Activated CD4-positive, alpha-beta memory T cell treated with anti-CD3 and anti-CD28 coated beads, Interleukin-2, amount 10 ng/mL, durations not matched to agents 7 days and 5 days (primary cell): ENCODE measurements around the gene CDK6. TPM values are rescaled to one million over a fixed set of nuclear protein-coding genes. Genes with fewer than 3 reads are reported as not detected.

Experiments used
- CTCF ChIA-PET: fragments of 350-600 bp; sonication (Branson Sonifier 250); formaldehyde crosslinking; loops from one replicate; lab custom pipeline; 2021; ENCODE audit warnings: antibody characterized with exemption, inconsistent platforms; lab: Charles Lee
- POLR2A ChIA-PET: fragments of 350-600 bp; sonication (Branson Sonifier 250); formaldehyde crosslinking; loops from one replicate; lab custom pipeline; 2021; ENCODE audit warnings: antibody characterized with exemption; lab: Charles Lee
- DNase-seq: peaks from one replicate; pipeline ENCODE4 v3.0.0-alpha.2; 2020
- H3K27ac Mint-ChIP-seq: one replicate; pipeline ENCODE4 v1.8.0; 2021; ENCODE audit warnings: mild to moderate bottlenecking, mixed read lengths
- H3K27me3 Mint-ChIP-seq: one replicate; pipeline ENCODE4 v1.8.0; 2021; ENCODE audit warnings: mixed read lengths
- H3K36me3 Mint-ChIP-seq: one replicate; pipeline ENCODE4 v1.8.0; 2021; ENCODE audit warnings: low read depth, mixed read lengths
- H3K4me1 Mint-ChIP-seq: one replicate; pipeline ENCODE4 v1.8.0; 2021; ENCODE audit warnings: mixed read lengths
- H3K4me3 Mint-ChIP-seq: one replicate; pipeline ENCODE4 v1.8.0; 2021; ENCODE audit warnings: mild to moderate bottlenecking, mixed read lengths
- H3K9me3 Mint-ChIP-seq: one replicate; pipeline ENCODE4 v1.8.0; 2021; ENCODE audit warnings: mixed read lengths
- total RNA-seq, 2 experiments: library from RNA; stranded (reverse); gene quantifications; one replicate each; pipeline ENCODE4 v1.2.3, GENCODE V29; 2021

Gene CDK6
- total RNA-seq, 2 experiments from 2014 or later: 105 TPM

- peaks cover 46% of the 10 kb centered on the region for H3K4me1 Mint-ChIP-seq
- DNase-seq: no peak
- POLR2A ChIA-PET: interaction anchor here (0.7 to 11.0 kb wide), 26 partner anchors 9 to 286 kb away, joined by 3 to 271 read pairs (median 6); partner anchors contain the start of gene SAMD9
- peak overlapping the region; percentile 95 for H3K27ac Mint-ChIP-seq
- peaks cover 7% of the 10 kb centered on the region for H3K27me3 Mint-ChIP-seq
- peak overlapping the region; percentile 89 for H3K4me3 Mint-ChIP-seq
- CTCF ChIA-PET: interaction anchor here (0.6 to 7.2 kb wide), 47 partner anchors 9 to 891 kb away, joined by 3 to 89 read pairs (median 5); partner anchors contain the start of genes GATAD1, PEX1 and RBM48
- peaks cover 50% of the 10 kb centered on the region for H3K36me3 Mint-ChIP-seq
- no peaks in the 10 kb centered on the region for H3K9me3 Mint-ChIP-seq
Observed at GRCh38 chr7:92832534-92833023, 3.8 kb downstream of the CDK6 start.

DNA sequence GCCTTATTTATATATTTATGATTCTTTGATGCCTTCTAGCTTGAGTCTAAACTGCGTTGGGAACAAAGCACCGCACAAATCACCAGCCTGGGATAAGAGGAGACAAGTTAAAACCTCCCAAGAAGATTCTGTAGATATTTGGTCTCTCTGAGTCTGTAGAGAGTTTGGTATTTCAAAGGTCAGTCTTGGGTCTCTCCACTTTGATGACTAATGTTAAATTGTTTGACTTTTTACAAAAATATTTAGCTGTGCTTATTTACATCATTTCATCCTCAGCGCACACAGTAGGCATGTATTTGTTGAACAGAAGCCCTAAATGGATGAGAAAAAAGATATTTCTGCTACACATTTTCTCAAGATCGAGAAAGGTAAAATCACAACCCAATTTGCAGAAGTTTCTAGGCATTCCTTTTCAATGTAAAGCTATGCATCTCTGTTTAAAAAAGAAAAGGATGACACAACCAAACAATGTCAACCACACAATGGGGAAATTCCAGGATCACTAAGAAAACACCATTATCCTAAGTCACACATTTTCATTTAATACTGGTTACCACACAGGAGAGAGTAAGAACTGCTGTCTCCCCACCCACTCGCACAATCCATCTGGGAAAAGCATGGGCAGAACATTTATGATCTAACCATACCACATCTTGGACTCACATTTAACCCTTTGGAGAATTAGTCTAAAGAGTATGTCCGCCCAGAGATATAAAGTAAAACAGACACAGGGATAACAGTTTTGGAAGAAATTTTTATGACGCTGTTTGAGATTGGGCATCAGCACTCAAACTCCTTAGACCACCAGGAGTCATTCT lies 4.4 kb downstream of the CDK6 start:
- Mint-ChIP-seq H3K36me3 (peaks cover 56% of the 10 kb centered on the region), H3K27ac (peak overlapping the region; percentile 95), H3K27me3 (peaks cover 2% of the 10 kb centered on the region), H3K9me3 (no peaks in the 10 kb centered on the region), H3K4me3 (peak overlapping the region; percentile 89), H3K4me1 (peaks cover 49% of the 10 kb centered on the region)
- CTCF ChIA-PET: interaction anchor here (0.5 to 7.2 kb wide), 25 partner anchors 8 to 385 kb away, joined by 3 to 89 read pairs (median 5); partner anchors contain the start of genes GATAD1, PEX1 and RBM48
- DNase-seq: no peak
- POLR2A ChIA-PET: interaction anchor here (1.0 to 11.0 kb wide), 19 partner anchors 8 to 304 kb away, joined by 3 to 271 read pairs (median 11); no protein-coding TSS in a partner anchor

- Mint-ChIP-seq H3K4me1 (peaks cover 60% of the 10 kb centered on the region), H3K9me3 (no peaks in the 10 kb centered on the region), H3K27ac (peak overlapping the region; percentile 95), H3K36me3 (peaks cover 65% of the 10 kb centered on the region), H3K4me3 (peak overlapping the region; percentile 89), H3K27me3 (no peaks in the 10 kb centered on the region)
- ChIA-PET CTCF (interaction anchor here (1.0 to 7.2 kb wide), 7 partner anchors 13 to 302 kb away, joined by 3 to 89 read pairs (median 9); partner anchors contain the start of genes PEX1 and RBM48), POLR2A (interaction anchor here (0.7 to 11.0 kb wide), 12 partner anchors 10 to 241 kb away, joined by 3 to 271 read pairs (median 14); partner anchors contain the start of gene FAM133B)
- DNase-seq: no peak
Observed at GRCh38 chr7:92830532-92831110, 5.8 kb downstream of the CDK6 start.

DNA sequence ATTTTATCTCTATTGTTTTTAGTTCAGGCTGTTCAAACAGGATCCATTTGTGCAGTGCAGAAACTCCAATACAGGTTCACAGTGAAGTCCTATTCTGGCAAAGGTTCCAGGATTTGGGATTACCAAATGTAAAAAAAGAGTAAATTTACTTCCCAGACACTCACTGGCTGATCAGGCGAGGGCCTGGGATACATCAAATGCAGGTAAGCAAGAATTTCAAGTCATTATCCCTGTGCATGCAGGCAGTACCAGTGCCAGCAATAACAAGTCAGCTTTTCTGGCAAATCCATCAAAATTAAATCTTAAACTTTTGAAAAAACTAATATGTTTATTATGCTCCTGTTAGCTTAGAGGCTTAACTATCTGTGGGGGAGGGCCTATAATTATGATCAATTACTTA lies 6.3 kb downstream of the CDK6 start:
- H3K27me3 Mint-ChIP-seq: no peaks in the 10 kb centered on the region
- ChIA-PET POLR2A (interaction anchor here (0.7 to 11.0 kb wide), 9 partner anchors 9 to 240 kb away, joined by 3 to 271 read pairs (median 19); partner anchors contain the start of gene FAM133B), CTCF (interaction anchor here (0.9 to 7.2 kb wide), 5 partner anchors 12 to 219 kb away, joined by 3 to 89 read pairs (median 9); no protein-coding TSS in a partner anchor)
- H3K27ac Mint-ChIP-seq: peak overlapping the region; percentile 95
- H3K4me1 Mint-ChIP-seq: peaks cover 65% of the 10 kb centered on the region
- peaks cover 67% of the 10 kb centered on the region for H3K36me3 Mint-ChIP-seq
- H3K9me3 Mint-ChIP-seq: no peaks in the 10 kb centered on the region
- H3K4me3 Mint-ChIP-seq: peak overlapping the region; percentile 89
- DNase-seq: no peak

DNA sequence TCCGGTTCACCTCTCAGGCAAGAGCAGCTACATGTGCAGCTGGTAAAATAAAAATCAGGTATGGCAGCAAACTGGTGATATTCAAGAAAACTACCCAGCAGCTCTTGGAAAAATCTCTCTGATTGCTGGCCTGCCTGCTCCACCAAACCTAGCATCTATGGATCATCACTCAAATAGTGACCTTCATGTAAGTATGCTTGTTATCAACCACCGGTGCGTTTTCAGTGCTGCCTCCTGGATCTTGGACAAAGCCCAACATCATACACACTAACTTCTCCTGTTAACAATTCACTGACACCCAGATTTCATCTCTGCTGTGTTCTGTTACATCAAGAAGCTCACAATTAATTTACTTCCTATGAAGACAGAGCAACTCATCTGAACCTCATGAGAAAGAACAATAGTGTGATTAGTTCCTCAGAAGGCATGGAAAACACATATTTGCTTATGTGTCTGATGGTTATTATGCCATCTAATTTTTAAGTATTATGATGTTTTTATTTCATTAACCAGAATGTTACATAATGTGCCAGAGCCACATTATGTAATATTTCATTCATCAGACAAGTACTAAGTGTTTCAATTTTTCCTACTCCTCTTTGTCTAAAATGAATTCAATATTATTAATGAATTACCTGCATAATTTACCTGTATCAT lies 8.8 kb downstream of the CDK6 start:
- POLR2A ChIA-PET: interaction anchor here (0.8 to 11.0 kb wide), 4 partner anchors 14 to 290 kb away, joined by 3 to 271 read pairs (median 3); partner anchors contain the start of gene SAMD9
- H3K27me3 Mint-ChIP-seq: no peaks in the 10 kb centered on the region

GRCh38 chr7:92826258-92826938 lies 10.0 kb downstream of the CDK6 start:
- H3K27ac Mint-ChIP-seq: peak overlapping the region; percentile 24
- ChIA-PET POLR2A (no interaction called here), CTCF (no interaction called here)
- H3K27me3 Mint-ChIP-seq: no peaks in the 10 kb centered on the region
- DNase-seq: no peak
- H3K36me3 Mint-ChIP-seq: peaks cover 61% of the 10 kb centered on the region
- peaks cover 80% of the 10 kb centered on the region for H3K4me1 Mint-ChIP-seq
- H3K9me3 Mint-ChIP-seq: peaks cover 4% of the 10 kb centered on the region
- no peak overlapping the region for H3K4me3 Mint-ChIP-seq

More for the DNA sequence above, 8.8 kb downstream of the CDK6 start:
- no peak for DNase-seq
- no peak overlapping the region for H3K4me3 Mint-ChIP-seq
- peaks cover 87% of the 10 kb centered on the region for H3K4me1 Mint-ChIP-seq
- H3K9me3 Mint-ChIP-seq: peaks cover 4% of the 10 kb centered on the region
- peak overlapping the region; percentile 3 for H3K27ac Mint-ChIP-seq
- H3K36me3 Mint-ChIP-seq: peaks cover 66% of the 10 kb centered on the region
- CTCF ChIA-PET: no interaction called here

GRCh38 chr7:92824901-92825480 lies 11.4 kb downstream of the CDK6 start:
- POLR2A ChIA-PET: interaction anchor here (0.8 to 2.9 kb wide), 4 partner anchors 7 to 213 kb away, joined by 3 to 15 read pairs (median 6); no protein-coding TSS in a partner anchor
- peaks cover 8% of the 10 kb centered on the region for H3K9me3 Mint-ChIP-seq
- peaks cover 60% of the 10 kb centered on the region for H3K36me3 Mint-ChIP-seq
- peak overlapping the region; percentile 24 for H3K4me3 Mint-ChIP-seq
- no peak for DNase-seq
- H3K27me3 Mint-ChIP-seq: no peaks in the 10 kb centered on the region
- H3K27ac Mint-ChIP-seq: peak overlapping the region; percentile 53
- CTCF ChIA-PET: interaction anchor here (2.7 kb wide), 1 partner anchor 8 kb away, joined by 18 read pairs; no protein-coding TSS in a partner anchor
- H3K4me1 Mint-ChIP-seq: peaks cover 79% of the 10 kb centered on the region

GRCh38 chr7:92824450-92824849 lies 11.9 kb downstream of the CDK6 start:
- Mint-ChIP-seq H3K27me3 (no peaks in the 10 kb centered on the region), H3K36me3 (peaks cover 63% of the 10 kb centered on the region), H3K9me3 (peaks cover 11% of the 10 kb centered on the region), H3K4me3 (no peak overlapping the region), H3K27ac (peak overlapping the region; percentile 26), H3K4me1 (peaks cover 79% of the 10 kb centered on the region)
- DNase-seq: no peak
- ChIA-PET CTCF (interaction anchor here (2.7 kb wide), 1 partner anchor 8 kb away, joined by 18 read pairs; no protein-coding TSS in a partner anchor), POLR2A (interaction anchor here (0.7 to 2.9 kb wide), 5 partner anchors 8 to 212 kb away, joined by 3 to 15 read pairs (median 3); no protein-coding TSS in a partner anchor)

DNA sequence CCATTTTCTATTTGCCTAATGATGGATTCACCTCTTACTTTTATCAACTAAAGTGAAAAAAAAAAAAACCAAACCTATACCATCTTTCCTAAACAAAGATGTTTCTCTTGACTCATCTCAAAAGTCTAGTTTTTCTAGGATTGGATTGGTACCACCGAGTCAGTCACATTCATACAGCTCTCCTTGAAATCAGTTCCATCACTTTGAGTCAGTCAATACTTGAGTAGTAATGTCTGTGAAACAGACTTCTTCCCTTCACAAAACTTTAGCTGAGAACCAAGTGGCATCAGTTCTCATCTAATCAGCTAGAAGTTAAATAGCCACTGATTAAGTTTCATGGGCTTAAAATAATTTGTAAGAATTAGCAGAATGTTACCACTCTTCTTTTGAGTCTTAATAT lies 13.3 kb downstream of the CDK6 start:
- Mint-ChIP-seq H3K36me3 (peaks cover 74% of the 10 kb centered on the region), H3K27ac (peak overlapping the region; percentile 12), H3K4me3 (peak overlapping the region; percentile 11), H3K9me3 (peaks cover 15% of the 10 kb centered on the region), H3K4me1 (peaks cover 84% of the 10 kb centered on the region), H3K27me3 (no peaks in the 10 kb centered on the region)
- ChIA-PET POLR2A (interaction anchor here (0.7 to 2.9 kb wide), 4 partner anchors 9 to 192 kb away, joined by 3 to 15 read pairs (median 3); no protein-coding TSS in a partner anchor), CTCF (interaction anchor here (0.6 to 2.7 kb wide), 6 partner anchors 8 to 407 kb away, joined by 3 to 18 read pairs (median 3); no protein-coding TSS in a partner anchor)
- DNase-seq: no peak

DNA sequence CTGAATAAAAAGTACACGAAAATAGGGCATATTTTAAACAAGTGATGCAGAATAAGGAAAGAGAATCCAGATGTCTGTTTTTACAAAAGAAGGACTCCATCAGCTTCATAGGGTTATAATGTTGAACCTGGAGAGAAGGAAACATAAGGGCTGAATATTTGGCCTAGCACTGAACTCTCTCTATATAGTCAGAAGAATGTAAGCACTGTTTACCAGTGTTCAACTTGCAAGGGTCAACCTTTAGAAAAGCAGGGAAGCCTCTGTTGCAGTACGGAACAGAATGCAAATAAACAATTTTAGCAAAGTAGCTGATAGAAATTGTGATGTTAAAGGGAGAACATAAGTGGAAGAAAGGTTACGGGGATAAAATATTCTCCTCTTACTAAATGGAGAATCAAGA lies 16.2 kb downstream of the CDK6 start:
- Mint-ChIP-seq H3K27me3 (no peaks in the 10 kb centered on the region), H3K4me3 (no peak overlapping the region), H3K4me1 (peaks cover 83% of the 10 kb centered on the region), H3K27ac (no peak overlapping the region), H3K9me3 (peaks cover 24% of the 10 kb centered on the region), H3K36me3 (peaks cover 82% of the 10 kb centered on the region)
- CTCF ChIA-PET: interaction anchor here (0.7 to 1.2 kb wide), 3 partner anchors 11 to 204 kb away, joined by 3 to 4 read pairs (median 3); no protein-coding TSS in a partner anchor
- POLR2A ChIA-PET: interaction anchor here (0.9 to 1.6 kb wide), 3 partner anchors 11 to 54 kb away, joined by 3 to 19 read pairs (median 4); no protein-coding TSS in a partner anchor
- DNase-seq: no peak

- H3K4me1 Mint-ChIP-seq: peaks cover 84% of the 10 kb centered on the region
- H3K4me3 Mint-ChIP-seq: no peak overlapping the region
- ChIA-PET POLR2A (interaction anchor here (1.4 to 12.1 kb wide), 3 partner anchors 8 to 132 kb away, joined by 4 to 271 read pairs (median 6); partner anchors contain the start of gene CDK6), CTCF (interaction anchor here (2.0 to 4.1 kb wide), 2 partner anchors 13 to 16 kb away, joined by 9 to 17 read pairs; no protein-coding TSS in a partner anchor)
- H3K9me3 Mint-ChIP-seq: peaks cover 20% of the 10 kb centered on the region
- no peak for DNase-seq
- no peaks in the 10 kb centered on the region for H3K27me3 Mint-ChIP-seq
- H3K27ac Mint-ChIP-seq: no peak overlapping the region
- H3K36me3 Mint-ChIP-seq: peaks cover 70% of the 10 kb centered on the region
Observed at GRCh38 chr7:92817398-92817797, 19.0 kb downstream of the CDK6 start.
